Measurements from ENCODE around the gene RBM25.

RBM25 gene

GRCh38 chr14:73172500-73172899, 114.2 kb downstream of the RBM25 start:
- no peak for DNase-seq

DNA sequence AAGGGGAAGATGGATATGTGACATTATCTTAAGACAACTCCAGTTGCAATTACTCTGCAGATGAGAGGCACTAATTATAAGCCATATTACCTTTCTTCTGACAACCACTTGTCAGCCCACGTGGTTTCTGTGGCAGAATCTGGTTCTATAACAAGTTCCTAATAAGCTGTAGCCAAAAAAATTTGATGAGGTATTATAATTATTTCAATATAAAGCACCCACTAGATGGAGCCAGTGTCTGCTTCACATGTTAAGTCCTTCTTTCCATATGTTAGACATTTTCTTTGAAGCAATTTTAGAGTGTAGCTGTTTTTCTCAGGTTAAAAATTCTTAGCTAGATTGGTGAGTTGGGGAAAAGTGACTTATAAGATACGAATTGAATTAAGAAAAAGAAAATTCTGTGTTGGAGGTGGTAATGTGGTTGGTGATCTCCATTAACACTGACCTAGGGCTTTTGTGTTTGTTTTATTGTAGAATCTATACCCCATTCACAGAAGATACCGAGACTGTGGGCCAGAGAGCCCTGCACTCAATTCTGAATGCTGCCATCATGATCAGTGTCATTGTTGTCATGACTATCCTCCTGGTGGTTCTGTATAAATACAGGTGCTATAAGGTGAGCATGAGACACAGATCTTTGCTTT, 114.9 kb downstream of the RBM25 start:
- peak; percentile 9 for DNase-seq

Data from NCI-H2107 (cell line).